GM12878 (cell line): ENCODE measurements around the gene MPIG6B. TPM values are rescaled to one million over a fixed set of nuclear protein-coding genes. Genes with fewer than 3 reads are reported as not detected.

ENCODE experiments used
- ATAC-seq: fragments of 200-7000 bp; cut with Tn5 transposase; 3 replicates; pipeline ENCODE4 v1.9.1; 2020; ENCODE audit warnings: mild to moderate bottlenecking, moderate library complexity
- BruUV-seq: library from RNA; stranded (reverse); fragments of 400-500 nt; replicated peaks from 2 replicates; lab custom pipeline; 2021; lab: Mats Ljungman, UMichigan
- CTCF ChIA-PET: fragments of 300-600 bp; sonication (Branson Sonifier 250); formaldehyde crosslinking; extraction: SDS; loops from one replicate; lab custom pipeline; 2021; ENCODE audit warnings: inconsistent platforms; lab: Yijun Ruan, JAX
- POLR2A ChIA-PET: fragments of 350-600 bp; formaldehyde crosslinking; extraction: SDS; loops from one replicate; lab custom pipeline; 2021; ENCODE audit warnings: inconsistent platforms; lab: Charles Lee
- RAD21 ChIA-PET: fragments of 300-600 bp; sonication (Branson Sonifier 250); formaldehyde crosslinking; loops from one replicate; lab custom pipeline; 2023; ENCODE audit warnings: antibody characterized with exemption; ENCODE audit not compliant: unreplicated experiment; lab: Charles Lee
- SMC1A ChIA-PET: fragments of 300-600 bp; sonication (Branson Sonifier 250); formaldehyde crosslinking; loops from one replicate; lab custom pipeline; 2023; ENCODE audit not compliant: unreplicated experiment, uncharacterized antibody; lab: Charles Lee
- DNase-seq: peaks from one replicate; pipeline ENCODE4 v3.0.0-alpha.2; 2011; ENCODE audit warnings: low read depth, low spot score
- FAIRE-seq: peaks from 3 replicates; lab custom pipeline; 2011; peaks lifted over from hg19 to GRCh38; lab: Jason Lieb, UNC
- H2AFZ ChIP-seq: 2 replicates; pipeline ENCODE4 v1.6.0; 2011; ENCODE audit warnings: low read depth, low read length, control low read depth; ENCODE audit not compliant: control insufficient read depth
- H3K27ac ChIP-seq: 2 replicates; pipeline ENCODE4 v1.5.1; 2011; ENCODE audit warnings: control low read depth; ENCODE audit not compliant: control insufficient read depth, insufficient read depth
- H3K27me3 ChIP-seq, 2 experiments: replicated peaks in 1 of 2; 2 replicates each; pipeline versions ENCODE4 v1.6.0 to v1.6.1; 2011; ENCODE audit warnings: low read length in 1 of 2; ENCODE audit not compliant: control insufficient read depth in 2 of 2, insufficient read depth in 2 of 2
- H3K36me3 ChIP-seq, 2 experiments: 2 replicates each; pipeline ENCODE4 v1.5.1; 2011; ENCODE audit warnings: low read length in 1 of 2; ENCODE audit not compliant: control insufficient read depth in 2 of 2, insufficient read depth in 2 of 2
- H3K4me1 ChIP-seq: 2 replicates; pipeline ENCODE4 v1.6.1; 2011; ENCODE audit warnings: mild to moderate bottlenecking, low read length, moderate library complexity, mixed read lengths; ENCODE audit not compliant: control insufficient read depth, insufficient read depth
- H3K4me2 ChIP-seq: 2 replicates; pipeline ENCODE4 v1.6.0; 2011; ENCODE audit warnings: control low read depth; ENCODE audit not compliant: control insufficient read depth, insufficient read depth
- H3K4me3 ChIP-seq: fragments of 200-600 bp; sonication (generic); 2 replicates; pipeline ENCODE4 v1.5.1; 2016
- H3K79me2 ChIP-seq: 2 replicates; pipeline ENCODE4 v1.6.0; 2011; ENCODE audit warnings: low read length; ENCODE audit not compliant: control insufficient read depth, insufficient read depth
- H3K9ac ChIP-seq: 2 replicates; pipeline ENCODE4 v1.8.0; 2011; ENCODE audit warnings: low read length, control low read depth, mixed read lengths; ENCODE audit not compliant: control insufficient read depth, insufficient read depth
- H3K9me3 ChIP-seq: replicated peaks from 3 replicates; pipeline ENCODE4 v1.5.1; 2011; ENCODE audit warnings: mild to moderate bottlenecking, low read length; ENCODE audit not compliant: control insufficient read depth, insufficient read depth
- H4K20me1 ChIP-seq: 2 replicates; pipeline ENCODE4 v1.6.0; 2011; ENCODE audit not compliant: control insufficient read depth, insufficient read depth
- KAT2A ChIP-seq: conservative IDR thresholded peaks from 2 replicates; pipeline ENCODE4 v1.6.1; 2011; ENCODE audit warnings: low read depth, low read length; ENCODE audit not compliant: control insufficient read depth
- NR2F1 ChIP-seq: fragments of 450-650 bp; conservative IDR thresholded peaks from 2 replicates; pipeline ENCODE4 v1.6.1; 2017; ENCODE audit warnings: mild to moderate bottlenecking
- POLR2AphosphoS2 ChIP-seq: IDR thresholded peaks from 2 replicates; pipeline ENCODE4 v1.6.1; 2011; ENCODE audit warnings: low read depth, mild to moderate bottlenecking, low read length, improper control_type of control experiment, moderate library complexity
- RB1 ChIP-seq: fragments of 450-650 bp; formaldehyde crosslinking; IDR thresholded peaks from 2 replicates; pipeline ENCODE4 v1.6.1; 2017; ENCODE audit warnings: mild to moderate bottlenecking, borderline replicate concordance
- RUNX3 ChIP-seq: IDR thresholded peaks from 2 replicates; pipeline ENCODE4 v1.6.1; 2012; ENCODE audit warnings: low read length, inconsistent platforms
- STAT3 ChIP-seq: IDR thresholded peaks from 2 replicates; pipeline ENCODE4 v1.6.1; 2011; ENCODE audit warnings: low read depth, low read length, improper control_type of control experiment
- WGBS: methylation state at CpG from one replicate; pipeline ENCODE4 v1.1.6; 2016; ENCODE audit warnings: low lambda C conversion rate; ENCODE audit not compliant: insufficient replicate concordance, insufficient coverage; ENCODE audit errors: missing lambda C conversion rate; 5-methylcytosine and 5-hydroxymethylcytosine counted together
- in situ Hi-C: fragments of 300-500 bp; cut with MboI; formaldehyde crosslinking; loops from 9 replicates; pipeline ENCODE4 v1.14.3; 2018; ENCODE audit warnings: mixed read lengths
- intact Hi-C: fragments of 100-400 bp; cut with micrococcal nuclease; formaldehyde crosslinking; loops from one replicate; pipeline ENCODE4 v1.14.2; 2022; ENCODE audit not compliant: unreplicated experiment
- polyA plus RNA-seq, 11 experiments: library from polyadenylated mRNA; depleted of rRNA in 4 of 11; unstranded in 6 of 11; stranded (reverse) in 5 of 11; fragments of >200 nt; fragmentation: Nextera tagmentation in 4 of 11; fragmentation: Illumina TruSeq in 1 of 11; extraction: Ambion mirVana in 4 of 11; extraction: Trizol in 1 of 11; gene quantifications; 1 replicate in 1 of 11; 2 replicates in 10 of 11; pipeline versions ENCODE4 v1.2.1 to v1.2.3, GENCODE V29; 2011 to 2016; ENCODE audit warnings: inconsistent platforms in 2 of 11, missing spikeins in 2 of 11, low read depth in 1 of 11
- total RNA-seq, 4 experiments: library from RNA; depleted of rRNA in 3 of 4; stranded (reverse); fragments of >200 nt in 3 of 4; fragmentation: Illumina TruSeq in 1 of 4; extraction: Trizol in 1 of 4; gene quantifications; 2 replicates each; pipeline versions ENCODE4 v1.2.1 to v1.2.3, GENCODE V29; 2013 to 2021
- TF ChIP-seq, protein P1 (sequence below): fragments of 450-650 bp; IDR thresholded peaks from 2 replicates; pipeline ENCODE4 v1.6.1; 2016; ENCODE audit warnings: mild to moderate bottlenecking, moderate library complexity, borderline replicate concordance
- TF ChIP-seq, protein P2 (sequence below): fragments of 450-650 bp; IDR thresholded peaks from 2 replicates; pipeline ENCODE4 v1.6.1; 2018; ENCODE audit warnings: mild to moderate bottlenecking, low read depth, moderate library complexity; ENCODE audit not compliant: partially characterized antibody

The MPIG6B gene
- total and polyA plus RNA-seq, 10 of the 15 experiments (the other 5 are each of a cell fraction or from before 2014, with no cell fraction given), result not detected

DNA sequence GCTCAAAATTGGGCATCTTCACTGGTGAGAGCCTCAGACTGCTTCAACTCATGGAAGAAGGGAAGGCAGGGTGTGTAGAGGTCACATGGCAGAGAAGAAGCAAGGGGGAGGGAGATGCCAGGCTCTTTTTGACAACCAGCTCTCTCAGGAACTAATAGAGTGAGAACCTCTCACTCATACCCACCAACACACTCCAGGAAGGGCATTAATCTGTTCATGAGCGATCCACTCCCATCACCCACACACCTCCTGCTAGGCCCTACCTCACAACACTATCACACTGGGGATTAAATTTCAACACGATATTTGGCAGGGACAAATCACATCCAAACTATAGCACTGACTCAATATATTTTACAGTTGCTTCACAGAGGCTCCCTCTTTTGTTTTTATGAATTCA, 18.6 kb downstream of the MPIG6B start:
- no peak for ATAC-seq
- 56% methylated on average over 2 of the region's 2 CpGs for WGBS
- no peak overlapping the region for H3K4me2 ChIP-seq
- H3K4me3 ChIP-seq, result no peak overlapping the region
- TF ChIP-seq RUNX3, result no peak
- RAD21 ChIA-PET, result interaction anchor here (0.6 to 6.0 kb wide), 3 partner anchors 28 to 88 kb away, joined by 5 to 37 read pairs (median 36); partner anchors contain the start of gene LSM2
- POLR2A ChIA-PET, result interaction anchor here (0.7 to 4.3 kb wide), 4 partner anchors 12 to 146 kb away, joined by 3 to 30 read pairs (median 3); partner anchors contain the start of genes APOM and DDAH2
- CTCF ChIA-PET, result interaction anchor here (1.1 to 15.8 kb wide), 4 partner anchors 9 to 88 kb away, joined by 4 to 208 read pairs (median 24); no protein-coding TSS in a partner anchor
- no peak overlapping the region for H3K27ac ChIP-seq
- peaks cover 13% of the 10 kb centered on the region for H3K79me2 ChIP-seq
- H3K9ac ChIP-seq, result no peak overlapping the region
- SMC1A ChIA-PET, result interaction anchor here (0.6 to 1.4 kb wide), 5 partner anchors 49 to 1235 kb away, joined by 3 read pairs; no protein-coding TSS in a partner anchor
- intact Hi-C loops, result no loop called here
- no TSS peak for BruUV-seq
- H3K27me3 ChIP-seq, result no peaks in the 10 kb centered on the region
- DNase-seq, result no peak
- H3K9me3 ChIP-seq, result no peaks in the 10 kb centered on the region
- FAIRE-seq, result no peak
- peaks cover 18% of the 10 kb centered on the region for H3K4me1 ChIP-seq
- no peak overlapping the region for H2AFZ ChIP-seq
- no peaks in the 10 kb centered on the region for H4K20me1 ChIP-seq
- peaks cover 0 to 1% of the 10 kb centered on the region in 2 experiments; a peak in 1 of 4 replicates for H3K36me3 ChIP-seq
- in situ Hi-C loops, result no loop called here

DNA sequence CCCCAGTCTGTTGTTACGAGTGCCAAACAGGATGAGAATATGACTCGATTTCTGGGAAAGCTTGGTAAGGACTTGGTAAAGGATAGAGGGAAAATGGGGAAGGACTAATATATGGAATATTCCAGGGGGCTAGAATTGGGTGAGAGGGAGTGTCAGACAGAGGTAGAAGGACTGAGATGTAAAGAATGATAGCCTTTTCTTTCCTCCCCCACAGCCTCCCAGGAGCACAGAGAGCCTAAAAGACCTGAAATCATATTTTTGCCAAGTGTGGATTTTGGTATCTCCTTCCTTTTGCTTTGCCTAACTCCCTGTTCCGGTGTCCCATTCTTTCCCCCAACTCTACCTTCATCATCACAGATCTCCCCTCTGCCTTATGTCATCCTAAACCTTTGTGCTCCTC, 19.7 kb downstream of the MPIG6B start:
- no TSS peak for BruUV-seq
- DNase-seq, result no peak
- Histone ChIP-seq H3K36me3 (peaks cover 1 to 4% of the 10 kb centered on the region in 2 experiments; a peak in 2 of 4 replicates), H3K27ac (no peak overlapping the region), H3K4me2 (no peak overlapping the region), H3K9me3 (no peaks in the 10 kb centered on the region), H3K4me3 (no peak overlapping the region), H2AFZ (no peak overlapping the region), H3K4me1 (peaks cover 12% of the 10 kb centered on the region), H3K79me2 (peaks cover 11% of the 10 kb centered on the region), H4K20me1 (no peaks in the 10 kb centered on the region), H3K27me3 (no peaks in the 10 kb centered on the region), H3K9ac (no peak overlapping the region)
- ChIA-PET CTCF (interaction anchor here (1.0 to 1.6 kb wide), 2 partner anchors 10 to 27 kb away, joined by 4 read pairs; no protein-coding TSS in a partner anchor), SMC1A (interaction anchor here (0.9 kb wide), 1 partner anchor 27 kb away, joined by 3 read pairs; no protein-coding TSS in a partner anchor), RAD21 (interaction anchor here (0.7 kb wide), 1 partner anchor 27 kb away, joined by 4 read pairs; no protein-coding TSS in a partner anchor), POLR2A (interaction anchor here (0.5 kb wide), 1 partner anchor 95 kb away, joined by 3 read pairs; no protein-coding TSS in a partner anchor)
- no peak for ATAC-seq
- in situ Hi-C loops (no loop called here), intact Hi-C loops (no loop called here)
- WGBS, result 100% methylated on average over 3 of the region's 3 CpGs
- no peak for FAIRE-seq
- TF ChIP-seq KAT2A, result no peak
- no peak for TF ChIP-seq STAT3
- TF ChIP-seq, protein P1, sequence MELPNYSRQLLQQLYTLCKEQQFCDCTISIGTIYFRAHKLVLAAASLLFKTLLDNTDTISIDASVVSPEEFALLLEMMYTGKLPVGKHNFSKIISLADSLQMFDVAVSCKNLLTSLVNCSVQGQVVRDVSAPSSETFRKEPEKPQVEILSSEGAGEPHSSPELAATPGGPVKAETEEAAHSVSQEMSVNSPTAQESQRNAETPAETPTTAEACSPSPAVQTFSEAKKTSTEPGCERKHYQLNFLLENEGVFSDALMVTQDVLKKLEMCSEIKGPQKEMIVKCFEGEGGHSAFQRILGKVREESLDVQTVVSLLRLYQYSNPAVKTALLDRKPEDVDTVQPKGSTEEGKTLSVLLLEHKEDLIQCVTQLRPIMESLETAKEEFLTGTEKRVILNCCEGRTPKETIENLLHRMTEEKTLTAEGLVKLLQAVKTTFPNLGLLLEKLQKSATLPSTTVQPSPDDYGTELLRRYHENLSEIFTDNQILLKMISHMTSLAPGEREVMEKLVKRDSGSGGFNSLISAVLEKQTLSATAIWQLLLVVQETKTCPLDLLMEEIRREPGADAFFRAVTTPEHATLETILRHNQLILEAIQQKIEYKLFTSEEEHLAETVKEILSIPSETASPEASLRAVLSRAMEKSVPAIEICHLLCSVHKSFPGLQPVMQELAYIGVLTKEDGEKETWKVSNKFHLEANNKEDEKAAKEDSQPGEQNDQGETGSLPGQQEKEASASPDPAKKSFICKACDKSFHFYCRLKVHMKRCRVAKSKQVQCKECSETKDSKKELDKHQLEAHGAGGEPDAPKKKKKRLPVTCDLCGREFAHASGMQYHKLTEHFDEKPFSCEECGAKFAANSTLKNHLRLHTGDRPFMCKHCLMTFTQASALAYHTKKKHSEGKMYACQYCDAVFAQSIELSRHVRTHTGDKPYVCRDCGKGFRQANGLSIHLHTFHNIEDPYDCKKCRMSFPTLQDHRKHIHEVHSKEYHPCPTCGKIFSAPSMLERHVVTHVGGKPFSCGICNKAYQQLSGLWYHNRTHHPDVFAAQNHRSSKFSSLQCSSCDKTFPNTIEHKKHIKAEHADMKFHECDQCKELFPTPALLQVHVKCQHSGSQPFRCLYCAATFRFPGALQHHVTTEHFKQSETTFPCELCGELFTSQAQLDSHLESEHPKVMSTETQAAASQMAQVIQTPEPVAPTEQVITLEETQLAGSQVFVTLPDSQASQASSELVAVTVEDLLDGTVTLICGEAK, result no peak
- no peak for TF ChIP-seq NR2F1
- TF ChIP-seq POLR2AphosphoS2, result no peak
- no peak for TF ChIP-seq RB1
- TF ChIP-seq, protein P2, sequence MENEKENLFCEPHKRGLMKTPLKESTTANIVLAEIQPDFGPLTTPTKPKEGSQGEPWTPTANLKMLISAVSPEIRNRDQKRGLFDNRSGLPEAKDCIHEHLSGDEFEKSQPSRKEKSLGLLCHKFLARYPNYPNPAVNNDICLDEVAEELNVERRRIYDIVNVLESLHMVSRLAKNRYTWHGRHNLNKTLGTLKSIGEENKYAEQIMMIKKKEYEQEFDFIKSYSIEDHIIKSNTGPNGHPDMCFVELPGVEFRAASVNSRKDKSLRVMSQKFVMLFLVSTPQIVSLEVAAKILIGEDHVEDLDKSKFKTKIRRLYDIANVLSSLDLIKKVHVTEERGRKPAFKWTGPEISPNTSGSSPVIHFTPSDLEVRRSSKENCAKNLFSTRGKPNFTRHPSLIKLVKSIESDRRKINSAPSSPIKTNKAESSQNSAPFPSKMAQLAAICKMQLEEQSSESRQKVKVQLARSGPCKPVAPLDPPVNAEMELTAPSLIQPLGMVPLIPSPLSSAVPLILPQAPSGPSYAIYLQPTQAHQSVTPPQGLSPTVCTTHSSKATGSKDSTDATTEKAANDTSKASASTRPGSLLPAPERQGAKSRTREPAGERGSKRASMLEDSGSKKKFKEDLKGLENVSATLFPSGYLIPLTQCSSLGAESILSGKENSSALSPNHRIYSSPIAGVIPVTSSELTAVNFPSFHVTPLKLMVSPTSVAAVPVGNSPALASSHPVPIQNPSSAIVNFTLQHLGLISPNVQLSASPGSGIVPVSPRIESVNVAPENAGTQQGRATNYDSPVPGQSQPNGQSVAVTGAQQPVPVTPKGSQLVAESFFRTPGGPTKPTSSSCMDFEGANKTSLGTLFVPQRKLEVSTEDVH, result no peak
